ENCODE measurements around the gene ADGRG2. TPM values are rescaled to one million over a fixed set of nuclear protein-coding genes. Genes with fewer than 3 reads are reported as not detected.

Gene ADGRG2
- total and polyA plus RNA-seq, 2 experiments from 2014 or later = 2.1 to 4.5 TPM

DNA sequence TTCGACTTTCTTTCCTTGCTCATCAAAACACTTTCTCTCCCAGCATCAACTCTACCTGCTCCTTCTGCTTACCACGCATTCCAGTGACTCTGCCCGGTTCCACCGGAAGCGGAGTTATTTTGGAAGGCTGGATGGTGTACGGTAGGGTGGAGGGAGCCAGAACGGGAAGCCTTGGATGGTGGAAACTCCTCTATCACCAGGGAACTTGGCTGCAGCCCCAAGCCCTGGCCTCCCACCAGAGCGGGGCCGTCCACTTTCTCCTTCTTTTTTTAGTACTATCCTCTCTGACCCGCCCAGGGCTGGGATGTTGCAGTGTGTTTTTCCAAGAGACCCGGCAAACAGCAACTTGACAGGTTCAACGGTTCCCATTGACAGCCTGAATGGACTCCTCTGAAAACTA, 27.6 kb downstream of the ADGRG2 start:
- Histone ChIP-seq H4K20me1 (ENCODE audit: insufficient read depth, poor library complexity, severe bottlenecking) (no peaks in the 10 kb centered on the region), H3K4me1 (ENCODE audit: insufficient read depth) (no peaks in the 10 kb centered on the region), H3K27ac (no peak overlapping the region), H3K9me3 (ENCODE audit: low read depth) (no peaks in the 10 kb centered on the region), H3K9me2 (replicated peaks; ENCODE audit: insufficient read depth) (no peaks in the 10 kb centered on the region), H3K4me3 (no peak overlapping the region), H3K36me3 (replicated peaks; ENCODE audit: insufficient read depth, low read depth) (no peaks in the 10 kb centered on the region), H3K27me3 (no peaks in the 10 kb centered on the region), H3K79me2 (no peaks in the 10 kb centered on the region), H3K4me2 (no peak overlapping the region), H2AFZ (no peak overlapping the region)
- no peak for DNase-seq (ENCODE audit: low spot score)
- 84% methylated on average over 12 of the region's 12 CpGs for WGBS (ENCODE audit: low lambda C conversion rate, missing lambda C conversion rate)
- TF ChIP-seq, protein P1, sequence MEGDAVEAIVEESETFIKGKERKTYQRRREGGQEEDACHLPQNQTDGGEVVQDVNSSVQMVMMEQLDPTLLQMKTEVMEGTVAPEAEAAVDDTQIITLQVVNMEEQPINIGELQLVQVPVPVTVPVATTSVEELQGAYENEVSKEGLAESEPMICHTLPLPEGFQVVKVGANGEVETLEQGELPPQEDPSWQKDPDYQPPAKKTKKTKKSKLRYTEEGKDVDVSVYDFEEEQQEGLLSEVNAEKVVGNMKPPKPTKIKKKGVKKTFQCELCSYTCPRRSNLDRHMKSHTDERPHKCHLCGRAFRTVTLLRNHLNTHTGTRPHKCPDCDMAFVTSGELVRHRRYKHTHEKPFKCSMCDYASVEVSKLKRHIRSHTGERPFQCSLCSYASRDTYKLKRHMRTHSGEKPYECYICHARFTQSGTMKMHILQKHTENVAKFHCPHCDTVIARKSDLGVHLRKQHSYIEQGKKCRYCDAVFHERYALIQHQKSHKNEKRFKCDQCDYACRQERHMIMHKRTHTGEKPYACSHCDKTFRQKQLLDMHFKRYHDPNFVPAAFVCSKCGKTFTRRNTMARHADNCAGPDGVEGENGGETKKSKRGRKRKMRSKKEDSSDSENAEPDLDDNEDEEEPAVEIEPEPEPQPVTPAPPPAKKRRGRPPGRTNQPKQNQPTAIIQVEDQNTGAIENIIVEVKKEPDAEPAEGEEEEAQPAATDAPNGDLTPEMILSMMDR (IDR thresholded peaks at IDR 0.05; ENCODE audit: poor library complexity) = no peak
- TF ChIP-seq EZH2phosphoT487 (IDR thresholded peaks at IDR 0.05; ENCODE audit: low read depth, severe bottlenecking, unreplicated experiment) = no peak
- no peak for TF ChIP-seq EZH2 (IDR thresholded peaks at IDR 0.05; ENCODE audit: borderline replicate concordance)

DNA sequence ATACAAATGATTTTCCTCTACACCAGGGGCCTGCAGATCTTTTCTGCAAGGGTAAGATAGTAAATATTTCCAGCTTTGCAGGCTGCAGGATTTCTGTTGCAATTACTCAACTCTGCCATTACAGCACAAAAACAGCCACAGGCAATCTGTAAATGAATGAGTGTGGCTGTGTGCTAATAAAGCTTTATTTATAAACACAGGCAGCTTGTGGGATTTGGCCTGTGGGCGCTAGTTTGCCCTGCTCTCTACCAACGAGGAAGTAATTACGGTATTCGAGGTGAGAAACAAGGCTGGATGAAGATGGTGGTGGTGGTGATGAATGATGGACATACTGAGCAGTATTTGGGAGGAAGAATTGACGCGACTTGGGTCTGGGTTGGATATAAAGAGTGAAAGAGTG, 30.7 kb downstream of the ADGRG2 start:
- TF ChIP-seq, protein P1 (IDR thresholded peaks at IDR 0.05; ENCODE audit: poor library complexity) = no peak
- no peak for TF ChIP-seq EZH2 (IDR thresholded peaks at IDR 0.05; ENCODE audit: borderline replicate concordance)
- no peak for TF ChIP-seq EZH2phosphoT487 (IDR thresholded peaks at IDR 0.05; ENCODE audit: low read depth, severe bottlenecking, unreplicated experiment)
- Histone ChIP-seq H3K4me2 (no peak overlapping the region), H3K9me2 (replicated peaks; ENCODE audit: insufficient read depth) (no peaks in the 10 kb centered on the region), H4K20me1 (ENCODE audit: insufficient read depth, poor library complexity, severe bottlenecking) (no peaks in the 10 kb centered on the region), H3K27me3 (no peaks in the 10 kb centered on the region), H2AFZ (no peak overlapping the region), H3K4me3 (no peak overlapping the region), H3K36me3 (replicated peaks; ENCODE audit: insufficient read depth, low read depth) (no peaks in the 10 kb centered on the region), H3K79me2 (no peaks in the 10 kb centered on the region), H3K4me1 (ENCODE audit: insufficient read depth) (no peaks in the 10 kb centered on the region), H3K27ac (no peak overlapping the region), H3K9me3 (ENCODE audit: low read depth) (no peaks in the 10 kb centered on the region)
- WGBS (ENCODE audit: low lambda C conversion rate, missing lambda C conversion rate) = 82% methylated on average over 6 of the region's 6 CpGs
- no peak for DNase-seq (ENCODE audit: low spot score)

DNA sequence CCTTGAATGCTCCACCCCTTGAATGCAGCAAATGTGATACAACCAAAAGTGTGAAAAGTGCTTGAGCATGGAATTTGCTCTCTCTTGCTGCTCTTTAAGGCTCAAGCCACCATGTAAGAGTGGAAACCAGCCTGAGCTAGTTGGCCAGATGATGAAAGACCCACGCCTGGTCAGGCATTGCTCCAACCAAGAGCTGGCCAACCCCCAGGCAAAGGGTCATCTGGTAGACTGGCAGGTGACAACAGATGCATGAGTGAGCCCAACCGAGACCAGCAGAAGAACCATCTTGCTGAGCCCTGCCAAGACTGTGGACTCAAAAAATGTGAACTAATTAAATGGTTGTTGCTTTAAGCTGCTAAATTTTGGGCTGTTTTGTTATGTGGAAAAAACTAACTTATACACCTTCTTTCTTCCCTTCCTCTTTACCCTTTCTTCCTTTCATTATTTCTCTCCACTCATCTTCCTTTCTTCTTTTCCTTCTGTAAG, 32.7 kb downstream of the ADGRG2 start:
- 62% methylated on average over 2 of the region's 2 CpGs for WGBS (ENCODE audit: low lambda C conversion rate, missing lambda C conversion rate)
- no peak for DNase-seq (ENCODE audit: low spot score)
- H3K27me3 ChIP-seq = no peaks in the 10 kb centered on the region
- TF ChIP-seq EZH2 (IDR thresholded peaks at IDR 0.05; ENCODE audit: borderline replicate concordance) (no peak), EZH2phosphoT487 (IDR thresholded peaks at IDR 0.05; ENCODE audit: low read depth, severe bottlenecking, unreplicated experiment) (no peak)
- TF ChIP-seq, protein P1 (IDR thresholded peaks at IDR 0.05; ENCODE audit: poor library complexity) = no peak
- no peaks in the 10 kb centered on the region for H3K9me2 ChIP-seq (replicated peaks; ENCODE audit: insufficient read depth)
- no peaks in the 10 kb centered on the region for H4K20me1 ChIP-seq (ENCODE audit: insufficient read depth, poor library complexity, severe bottlenecking)
- no peak overlapping the region for H3K4me2 ChIP-seq
- H2AFZ ChIP-seq = no peak overlapping the region
- no peak overlapping the region for H3K4me3 ChIP-seq
- H3K9me3 ChIP-seq (ENCODE audit: low read depth) = no peaks in the 10 kb centered on the region
- no peaks in the 10 kb centered on the region for H3K36me3 ChIP-seq (replicated peaks; ENCODE audit: insufficient read depth, low read depth)
- H3K4me1 ChIP-seq (ENCODE audit: insufficient read depth) = no peaks in the 10 kb centered on the region
- no peak overlapping the region for H3K27ac ChIP-seq
- no peaks in the 10 kb centered on the region for H3K79me2 ChIP-seq
